GM12878 (cell line): ENCODE results near the gene EIF4E1B. TPM values are rescaled to one million over a fixed set of nuclear protein-coding genes. Genes with fewer than 3 reads are reported as not detected.

Experiments used
- BHLHE40 ChIP-seq, 2 experiments: fragments of 450-650 bp in 1 of 2; IDR thresholded peaks; 2 replicates each; pipeline ENCODE4 v1.6.1; 2011 to 2017; ENCODE audit warnings: low read depth in 2 of 2, borderline replicate concordance in 1 of 2, improper control_type of control experiment in 1 of 2, low read length in 1 of 2, mild to moderate bottlenecking in 1 of 2
- CBX3 ChIP-seq: fragments of 200-600 bp; sonication (generic); IDR thresholded peaks from 2 replicates; pipeline ENCODE4 v1.6.1; 2016; ENCODE audit warnings: low read depth, borderline replicate concordance
- EED ChIP-seq: sonication (generic); IDR thresholded peaks from 2 replicates; pipeline ENCODE4 v1.6.1; 2016; ENCODE audit warnings: antibody characterized with exemption, low read depth
- HDAC6 ChIP-seq: fragments of 200-600 bp; sonication (generic); IDR thresholded peaks from one replicate; pipeline ENCODE4 v1.8.0; 2017; ENCODE audit warnings: antibody characterized with exemption; ENCODE audit not compliant: unreplicated experiment
- IRF5 ChIP-seq: fragments of 450-650 bp; IDR thresholded peaks from 2 replicates; pipeline ENCODE4 v1.6.1; 2017; ENCODE audit warnings: borderline replicate concordance
- MLLT1 ChIP-seq: fragments of 450-650 bp; IDR thresholded peaks from 2 replicates; pipeline ENCODE4 v1.6.1; 2016; ENCODE audit warnings: mild to moderate bottlenecking
- PML ChIP-seq: IDR thresholded peaks from 2 replicates; pipeline ENCODE4 v1.6.1; 2012; ENCODE audit warnings: low read length, inconsistent platforms
- POU2F2 ChIP-seq: IDR thresholded peaks from 3 replicates; pipeline ENCODE4 v1.6.1; 2011; ENCODE audit warnings: low read depth, mild to moderate bottlenecking, low read length, borderline replicate concordance
- SMAD1 ChIP-seq: fragments of 450-650 bp; IDR thresholded peaks from 2 replicates; pipeline ENCODE4 v1.6.1; 2018; ENCODE audit warnings: mild to moderate bottlenecking, low read depth; ENCODE audit not compliant: partially characterized antibody
- TBL1XR1 ChIP-seq: IDR thresholded peaks from 2 replicates; pipeline ENCODE4 v1.6.1; 2012; ENCODE audit warnings: low read depth, low read length, improper control_type of control experiment
- TCF3 ChIP-seq: IDR thresholded peaks from 2 replicates; pipeline ENCODE4 v1.6.1; 2012; ENCODE audit warnings: low read depth, mild to moderate bottlenecking, low read length, borderline replicate concordance; ENCODE audit not compliant: insufficient read depth
- ZBTB33 ChIP-seq: fragments of 450-650 bp; IDR thresholded peaks from 2 replicates; pipeline ENCODE4 v1.6.1; 2017; ENCODE audit warnings: mild to moderate bottlenecking
- polyA plus RNA-seq, 11 experiments: library from polyadenylated mRNA; depleted of rRNA in 4 of 11; unstranded in 6 of 11; stranded (reverse) in 5 of 11; fragments of >200 nt; fragmentation: Nextera tagmentation in 4 of 11; fragmentation: Illumina TruSeq in 1 of 11; extraction: Ambion mirVana in 4 of 11; extraction: Trizol in 1 of 11; gene quantifications; 1 replicate in 1 of 11; 2 replicates in 10 of 11; pipeline versions ENCODE4 v1.2.1 to v1.2.3, GENCODE V29; 2011 to 2016; ENCODE audit warnings: inconsistent platforms in 2 of 11, missing spikeins in 2 of 11, low read depth in 1 of 11
- total RNA-seq, 4 experiments: library from RNA; depleted of rRNA in 3 of 4; stranded (reverse); fragments of >200 nt in 3 of 4; fragmentation: Illumina TruSeq in 1 of 4; extraction: Trizol in 1 of 4; gene quantifications; 2 replicates each; pipeline versions ENCODE4 v1.2.1 to v1.2.3, GENCODE V29; 2013 to 2021

The EIF4E1B gene
- total and polyA plus RNA-seq, 10 of the 15 experiments (the other 5 are each of a cell fraction or from before 2014, with no cell fraction given): not detected

GRCh38 chr5:176675676-176676360 is 45.3 kb downstream of the EIF4E1B start (continued):
- no peak for TF ChIP-seq IRF5
- TF ChIP-seq TCF3: no peak
- no peak for TF ChIP-seq SMAD1
- no peak for TF ChIP-seq PML
- TF ChIP-seq BHLHE40 (IDR thresholded peaks at IDR 0.05; ENCODE audit: borderline replicate concordance in 1 of 2, low read depth in 2 of 2, low read length in 1 of 2): no peak
- no peak for TF ChIP-seq CBX3
- TF ChIP-seq HDAC6: no peak
- TF ChIP-seq EED: no peak
- no peak for TF ChIP-seq ZBTB33
- 0 out of 2 replicates have a peak, but pooled peaks have one; percentile 43 for TF ChIP-seq MLLT1
- no peak for TF ChIP-seq POU2F2
- no peak for TF ChIP-seq TBL1XR1
- TF ChIP-seq, all 136 proteins: peak for 2
